Hematopoietic multipotent progenitor cell treated with erythropoietin and hydrocortisone succinate and interleukin-3 and kit ligand, for 17 days (in vitro differentiated cells): ENCODE results near the gene SP110.
"Not testable (repeated sequence)": the region's sequence is repeated elsewhere in the genome, so short reads cannot be mapped to it uniquely, and the experiment has no call there.

ENCODE experiments used
- DNase-seq: peaks from one replicate; pipeline ENCODE4 v3.0.0-alpha.2; 2015; ENCODE audit warnings: low spot score

Gene SP110

DNA sequence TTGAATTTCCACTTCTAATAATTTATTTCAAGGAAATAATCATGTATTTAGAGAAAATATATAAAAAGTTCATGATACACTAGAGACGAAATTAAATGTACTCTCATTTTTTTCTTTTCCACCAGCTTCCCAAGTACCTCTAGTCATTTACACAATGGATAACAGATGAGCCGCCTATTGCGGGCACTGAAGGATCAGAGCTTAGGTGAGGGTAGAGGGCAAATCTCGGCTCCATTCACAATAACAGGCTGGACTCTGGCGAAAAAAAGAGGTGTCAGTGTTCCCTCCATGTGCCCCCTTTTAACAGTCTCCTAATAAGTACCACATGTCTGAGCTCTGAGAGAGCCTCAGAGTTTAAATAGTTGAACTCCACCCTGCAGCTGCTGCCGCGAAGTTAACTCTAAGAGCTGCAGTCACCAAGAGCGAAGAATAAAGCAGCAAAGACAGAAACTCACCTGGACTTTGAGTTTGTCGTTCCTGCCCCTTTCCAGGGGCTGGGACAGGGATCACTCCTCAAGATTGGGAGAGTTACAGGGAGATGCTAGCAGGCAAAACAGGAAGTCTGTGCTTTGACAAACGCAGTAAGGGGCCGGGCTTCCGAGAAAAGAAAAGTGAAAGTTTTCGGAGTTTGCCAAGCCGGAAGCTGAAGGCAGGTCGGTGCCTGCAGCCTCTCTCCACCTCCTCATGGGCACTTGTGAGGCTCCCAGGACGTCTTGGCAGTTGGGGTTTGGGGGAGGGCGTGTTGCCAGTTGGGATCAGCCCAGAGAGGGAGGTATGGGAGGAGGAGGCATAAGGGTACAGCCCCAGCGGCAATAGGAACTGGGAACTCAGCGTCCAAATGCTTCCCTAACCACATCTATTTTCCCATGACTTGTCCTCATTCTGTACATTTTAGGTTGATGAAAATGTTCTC is at the start of gene SP110:
Gene SP110, minus strand, starts transcription at position 566 of the 913 bp plus-strand sequence. CDS start 3,057 bp downstream, outside the sequence.
- DNase-seq = peak; percentile 71

DNA sequence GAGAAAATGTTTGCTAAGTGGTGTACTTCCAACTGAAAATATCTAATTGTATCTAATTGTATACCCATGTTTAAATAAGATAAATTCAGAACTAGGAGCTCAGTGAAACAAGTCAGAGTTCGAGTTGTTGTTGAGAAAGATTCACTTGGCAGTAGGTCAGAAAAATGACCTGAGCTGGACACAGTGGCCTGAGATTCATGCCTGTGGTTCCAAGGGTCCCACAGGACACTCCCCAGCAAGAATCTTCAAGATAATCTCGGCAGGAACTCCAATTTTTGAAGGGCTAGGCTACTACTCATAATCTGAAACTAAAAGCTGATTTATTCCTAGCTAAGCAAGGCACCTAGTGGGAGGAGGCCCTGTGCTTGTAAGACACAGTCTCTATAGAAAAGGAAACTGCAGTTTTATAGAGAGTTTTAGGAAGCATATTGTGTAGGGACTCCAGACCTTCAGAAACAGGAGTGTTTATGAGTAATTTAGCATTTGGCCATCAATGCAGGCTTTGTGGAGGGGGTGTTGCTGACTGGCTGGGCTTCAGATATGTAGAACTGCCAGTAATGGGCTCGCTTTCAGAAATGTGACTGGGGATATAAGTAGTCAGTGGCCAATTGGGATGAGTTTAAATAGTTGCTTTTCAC is 48.9 kb upstream of the SP110 start:
- no peak for DNase-seq

DNA sequence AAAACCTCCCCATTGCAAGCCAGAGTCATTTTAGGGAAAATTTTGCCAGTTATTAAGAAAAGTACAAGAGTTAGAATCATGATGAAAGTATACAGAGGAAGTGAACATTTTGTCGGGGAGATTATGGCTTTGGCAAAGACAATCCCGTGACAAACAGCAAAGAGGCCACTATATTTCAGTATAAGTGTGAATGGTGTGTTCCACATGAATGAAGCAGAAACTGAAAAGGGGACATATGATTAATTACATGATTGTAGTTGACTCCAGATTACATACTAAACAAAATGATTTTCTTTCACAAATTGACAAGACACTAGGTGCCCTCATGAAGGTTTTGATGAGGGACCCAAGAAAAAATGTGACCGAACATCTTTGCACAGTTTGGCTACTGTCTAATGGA is 47.8 kb upstream of the SP110 start:
- no peak for DNase-seq

DNA sequence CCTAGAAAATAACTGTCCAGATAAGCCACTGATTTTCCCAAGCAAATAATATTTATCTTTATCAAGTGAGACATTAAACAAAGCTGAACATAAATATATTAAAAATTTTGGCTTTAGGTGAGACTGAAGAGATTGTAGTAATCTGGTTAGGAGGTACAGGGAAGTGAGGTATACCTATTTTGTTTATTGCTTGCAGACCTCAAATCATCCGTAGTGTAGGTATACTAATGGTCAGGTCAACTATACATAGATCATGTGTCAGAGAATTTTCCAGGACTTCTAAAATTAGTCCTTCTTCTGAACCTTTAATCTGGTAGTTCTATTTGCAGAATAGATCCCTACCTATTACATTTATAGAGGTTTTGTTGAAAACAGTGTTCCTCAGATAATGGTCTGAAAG is 47.3 kb upstream of the SP110 start:
- no peak for DNase-seq

DNA sequence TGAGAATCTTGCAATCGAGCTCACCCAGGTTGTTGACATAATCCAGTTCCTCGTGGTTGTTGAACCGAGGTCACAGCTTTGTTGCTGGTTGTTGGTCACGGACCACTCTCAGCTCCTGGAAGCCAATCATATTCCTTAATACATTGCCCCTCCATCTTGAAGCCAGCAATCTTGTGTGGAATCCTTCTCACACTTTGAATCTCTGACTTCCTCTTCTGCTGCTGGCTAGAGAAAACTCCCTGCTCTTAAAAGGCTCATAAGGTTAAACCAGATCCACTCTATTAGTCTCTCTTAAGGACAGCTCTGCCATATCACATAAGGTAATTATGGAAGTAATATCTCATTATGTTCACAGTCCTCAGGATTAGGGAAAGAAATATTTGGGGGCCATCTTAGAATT is 46.9 kb upstream of the SP110 start:
- no peak for DNase-seq

DNA sequence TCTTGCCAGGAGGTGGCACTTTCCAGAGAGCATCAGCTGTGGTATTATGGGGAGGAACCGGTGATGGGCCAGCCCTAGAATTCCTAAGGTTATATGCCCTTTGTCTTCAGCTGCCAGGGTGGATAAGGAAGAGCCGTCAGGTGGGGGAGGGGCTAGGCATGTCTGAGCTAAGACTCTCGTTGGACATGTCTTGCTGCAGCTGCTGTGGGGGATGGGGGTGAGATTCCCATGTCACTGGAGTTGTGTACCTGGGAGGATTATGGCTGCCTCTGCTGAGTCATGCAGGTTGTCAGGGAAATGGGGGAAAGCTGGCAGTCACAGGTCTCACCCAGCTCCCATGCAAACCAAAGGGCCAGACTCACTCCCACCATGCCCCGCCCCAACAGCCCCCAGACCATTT is 45.2 kb upstream of the SP110 start:
- not testable (repeated sequence) for DNase-seq

DNA sequence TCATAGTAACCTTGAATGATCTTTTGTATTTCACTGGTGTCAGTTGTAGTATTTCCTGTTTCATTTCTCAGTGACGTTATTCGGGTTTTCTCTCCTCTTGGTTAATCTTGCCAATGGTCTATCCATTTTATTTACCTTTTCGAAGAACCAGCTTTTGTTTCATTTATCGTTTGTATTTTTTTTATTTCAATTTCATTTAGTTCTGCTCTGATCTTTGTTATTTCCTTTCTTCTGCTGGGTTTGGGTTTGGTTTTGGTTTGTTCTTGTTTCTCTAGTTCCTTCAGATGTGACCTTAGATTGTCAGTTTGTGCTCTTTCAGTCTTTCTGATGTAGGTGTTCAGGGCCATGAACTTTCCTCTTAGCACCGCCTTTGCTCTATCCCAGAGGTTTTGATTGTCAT is 42.5 kb upstream of the SP110 start:
- no peak for DNase-seq

DNA sequence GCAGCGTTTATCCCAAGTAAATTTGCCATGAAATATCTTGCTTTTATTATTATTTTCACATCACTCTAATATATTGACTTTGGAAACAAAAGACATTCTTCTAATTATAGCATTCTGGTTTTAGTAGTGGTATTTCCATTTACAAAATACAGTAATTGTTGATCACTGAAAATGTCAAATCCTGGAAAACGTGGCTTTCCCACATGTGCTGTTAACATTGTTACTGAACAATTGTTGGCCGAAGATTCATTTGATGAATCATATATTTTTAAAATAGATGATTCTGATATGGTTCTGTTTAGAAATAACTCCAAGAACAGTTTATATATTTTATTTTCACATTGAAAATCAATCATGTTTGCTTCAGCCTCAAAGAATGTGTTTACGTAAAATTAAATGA is 38.7 kb upstream of the SP110 start:
- DNase-seq = no peak

DNA sequence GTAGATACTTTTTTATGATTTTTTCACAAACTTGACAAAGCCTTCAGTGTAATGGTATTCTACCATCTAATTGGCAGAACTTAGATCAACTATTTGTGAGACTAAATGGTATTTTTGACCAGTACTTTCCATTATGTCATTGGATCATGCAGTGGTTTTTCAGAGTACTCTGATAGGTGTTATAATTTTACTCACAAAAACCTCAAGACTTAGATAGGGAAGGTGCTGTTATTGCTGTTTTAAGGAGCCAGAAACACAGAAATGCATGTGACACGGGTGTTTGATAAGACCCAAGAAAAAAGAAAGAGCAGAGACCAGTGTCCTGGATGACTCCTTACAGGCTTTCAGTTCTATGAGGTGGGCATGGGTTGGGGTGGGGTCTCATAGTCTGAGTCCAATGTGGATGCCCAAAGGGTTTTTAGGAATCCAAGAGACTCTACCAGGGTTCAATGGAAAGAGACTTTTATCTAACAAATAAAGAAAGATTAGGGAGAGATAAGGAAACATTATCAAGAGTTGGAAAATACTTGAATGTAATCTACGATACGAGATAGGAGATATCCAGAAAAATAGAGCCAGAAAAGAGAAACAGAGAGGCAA is 37.0 kb upstream of the SP110 start:
- no peak for DNase-seq

DNA sequence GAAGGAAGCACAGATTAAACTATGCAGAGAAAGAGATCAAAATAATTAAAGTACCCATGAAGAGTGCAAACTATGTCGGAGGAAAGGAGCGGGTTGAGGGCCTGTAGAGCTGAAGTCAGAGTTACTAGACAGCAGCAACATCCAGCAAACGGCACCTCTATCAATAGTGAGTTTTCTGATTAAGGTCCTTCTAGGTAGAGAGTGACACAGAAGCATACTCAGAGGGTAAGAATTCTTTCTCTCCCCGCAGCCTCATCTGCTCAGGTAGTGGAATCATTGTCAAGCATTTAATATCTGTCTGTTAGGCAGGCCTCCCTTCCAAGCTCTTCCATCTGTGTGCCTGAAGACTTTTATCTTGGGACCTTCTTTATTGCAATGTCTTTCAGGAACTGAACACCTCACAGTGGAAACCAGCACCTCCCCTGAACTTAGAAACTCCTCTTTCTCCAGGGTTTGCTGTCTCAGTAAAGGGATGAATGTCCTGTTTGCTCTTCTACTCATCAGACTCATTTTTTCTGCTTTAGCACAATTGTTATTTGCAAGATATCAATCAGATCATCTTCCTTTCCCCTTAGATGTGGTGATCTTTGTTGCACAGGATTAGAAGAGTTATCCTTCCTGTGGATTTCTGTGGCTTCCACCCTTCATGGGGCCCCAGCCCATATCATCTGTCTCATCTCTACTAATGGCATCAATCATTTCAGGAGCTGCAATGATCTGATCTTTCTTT is 34.5 kb upstream of the SP110 start:
- no peak for DNase-seq

DNA sequence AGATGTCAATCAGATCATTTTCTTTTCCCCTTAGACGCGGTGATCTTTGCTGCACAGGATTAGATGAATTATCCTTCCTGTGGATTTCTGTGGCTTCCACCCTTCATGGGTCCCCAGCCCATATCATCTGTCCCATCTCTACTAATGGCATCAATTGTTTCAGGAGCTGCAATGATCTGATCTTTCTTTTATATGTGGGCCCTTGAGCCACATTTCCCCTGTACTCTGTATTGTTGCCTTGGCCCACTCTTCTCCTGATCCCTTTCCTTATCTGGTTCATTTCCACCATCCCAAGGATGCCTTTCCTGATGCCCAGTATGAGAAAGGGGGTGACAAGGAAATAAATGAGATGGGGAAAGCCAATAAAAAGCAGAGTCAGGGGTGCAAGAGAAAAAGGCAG is 30.4 kb upstream of the SP110 start:
- no peak for DNase-seq

DNA sequence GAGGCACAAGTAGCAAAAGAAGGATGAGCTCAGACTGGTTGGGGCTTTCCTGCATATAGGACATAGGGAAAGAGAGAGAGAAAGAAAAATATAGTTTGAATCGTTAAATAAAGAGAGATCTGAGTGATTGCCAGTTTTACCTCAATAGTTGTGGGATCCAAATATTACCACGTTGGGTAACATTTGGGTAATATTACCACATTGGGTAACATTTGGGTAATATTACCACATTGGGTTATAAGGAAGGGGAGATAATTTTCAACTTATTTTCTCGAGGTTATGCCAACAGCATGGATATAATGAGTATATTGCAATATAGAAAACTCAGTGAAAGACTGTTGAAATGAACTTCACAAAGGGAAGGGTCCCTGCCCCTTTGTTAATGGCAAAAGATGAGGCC is 26.4 kb upstream of the SP110 start:
- no peak for DNase-seq

DNA sequence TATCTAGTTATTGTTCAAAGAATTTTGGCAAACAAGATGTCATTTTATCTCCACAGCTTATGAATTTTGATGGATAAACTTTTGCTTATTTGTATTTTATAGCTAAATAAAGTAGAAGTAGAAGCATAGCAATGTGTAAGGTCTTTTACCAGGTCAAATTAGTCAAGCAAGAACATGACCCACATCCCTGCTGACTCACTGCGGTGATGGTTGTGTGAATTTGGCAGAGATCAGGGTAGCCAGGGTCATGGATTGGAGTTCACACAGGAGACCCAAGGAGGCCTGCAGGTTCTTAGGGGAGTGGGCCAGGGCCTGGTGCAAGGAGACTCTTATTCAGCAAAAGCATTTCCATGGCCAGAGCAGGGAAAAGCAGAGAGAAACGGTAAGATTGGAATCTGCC is 24.4 kb upstream of the SP110 start:
- DNase-seq = no peak

DNA sequence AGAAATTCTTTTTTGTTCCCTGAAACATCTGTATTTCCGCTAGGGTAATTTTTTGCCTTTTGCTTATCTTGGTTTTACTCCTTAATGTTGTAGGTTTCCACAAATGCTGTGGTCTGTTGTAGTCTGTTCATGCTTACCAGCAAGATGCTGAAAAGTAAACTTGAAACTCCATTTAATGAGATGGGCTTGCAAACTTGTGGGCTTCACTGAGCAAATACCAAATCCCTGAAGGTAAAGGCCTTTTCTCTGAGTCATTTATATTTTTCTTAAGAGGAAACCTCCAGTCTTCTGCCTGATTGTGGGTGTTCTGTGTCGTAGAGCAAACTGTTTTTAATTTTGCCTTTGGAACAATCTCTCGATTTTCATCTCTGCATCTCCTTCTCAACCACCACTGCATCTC is 15.1 kb upstream of the SP110 start:
- DNase-seq = no peak

DNA sequence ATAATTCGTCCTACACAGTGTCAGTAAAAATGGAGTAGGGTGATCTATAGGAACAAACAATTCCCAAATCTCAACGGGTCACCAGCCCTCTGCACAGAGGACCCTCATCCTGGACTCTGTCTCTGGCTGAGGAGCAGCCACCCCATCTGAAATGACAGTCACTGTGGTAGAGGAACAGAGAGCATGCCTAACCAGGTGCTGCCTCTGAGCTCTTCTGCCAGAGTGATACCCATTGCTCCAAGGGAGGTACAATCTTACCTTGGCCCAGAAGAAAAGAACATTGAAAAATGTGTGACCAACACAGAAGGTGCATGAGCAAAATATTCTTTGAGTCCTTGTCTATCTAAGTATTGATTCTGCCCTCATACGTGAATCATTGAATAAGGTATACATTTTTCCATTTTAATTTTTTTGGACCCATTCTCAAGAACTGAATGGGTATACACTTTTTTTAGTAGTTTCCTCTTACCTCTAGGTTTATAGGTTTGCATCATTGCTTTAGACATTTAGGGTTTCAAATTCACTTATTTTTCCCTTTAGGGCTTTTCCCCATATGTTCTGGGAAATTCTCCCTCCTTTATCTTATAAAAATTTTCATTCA is 14.4 kb upstream of the SP110 start:
- no peak for DNase-seq

DNA sequence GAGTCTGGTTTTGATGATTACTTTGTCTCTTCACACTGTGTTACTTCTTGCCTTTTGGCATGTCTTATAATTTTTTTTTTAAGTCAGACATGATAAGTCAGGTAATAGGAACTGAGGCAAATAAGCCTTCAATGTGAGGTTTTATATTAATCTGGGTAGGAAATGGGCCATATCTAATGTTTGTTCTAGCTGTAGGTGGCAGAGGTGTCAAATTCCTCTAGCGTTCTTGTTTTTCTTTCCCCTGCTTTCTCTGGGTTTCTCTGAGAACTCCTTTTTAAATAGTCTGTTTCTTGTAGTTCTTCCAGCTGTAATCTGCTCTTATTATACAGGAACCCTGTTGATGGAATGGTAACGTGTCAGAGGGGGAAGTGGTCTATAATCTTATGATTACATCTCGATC is 11.5 kb upstream of the SP110 start:
- DNase-seq = no peak

DNA sequence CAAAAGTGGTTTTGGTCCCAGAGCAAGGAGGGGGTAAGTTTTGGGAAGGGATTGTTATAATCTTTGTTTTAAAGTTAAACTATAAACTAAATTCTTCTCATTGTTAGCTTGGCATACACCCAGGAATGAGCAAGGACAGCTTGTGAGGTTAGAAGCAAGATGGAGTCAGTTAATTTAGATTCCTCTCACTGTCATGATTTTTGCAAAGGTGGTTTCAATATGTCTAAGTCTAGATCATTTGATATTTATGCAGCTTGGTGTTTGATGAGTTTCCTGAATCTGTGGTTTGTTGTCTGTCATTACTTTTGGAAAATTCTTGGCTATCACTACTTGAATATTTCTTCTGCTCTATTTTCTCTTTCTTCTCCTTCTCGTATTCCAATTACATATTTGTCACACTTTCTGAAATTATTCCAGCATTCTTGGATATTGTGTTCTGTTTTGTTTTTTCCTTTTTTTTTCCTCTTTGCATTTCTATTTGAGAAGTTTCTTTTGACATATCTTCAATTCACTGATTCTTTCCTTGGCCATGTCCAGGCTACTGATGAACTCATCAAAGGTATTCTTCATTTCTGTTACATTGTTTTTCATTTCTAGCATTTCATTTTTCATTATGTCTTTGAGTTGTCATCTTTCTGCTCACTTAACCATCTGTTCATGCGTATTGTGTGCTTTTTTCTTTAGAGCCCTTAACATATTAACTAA is 10.9 kb upstream of the SP110 start:
- DNase-seq = no peak

DNA sequence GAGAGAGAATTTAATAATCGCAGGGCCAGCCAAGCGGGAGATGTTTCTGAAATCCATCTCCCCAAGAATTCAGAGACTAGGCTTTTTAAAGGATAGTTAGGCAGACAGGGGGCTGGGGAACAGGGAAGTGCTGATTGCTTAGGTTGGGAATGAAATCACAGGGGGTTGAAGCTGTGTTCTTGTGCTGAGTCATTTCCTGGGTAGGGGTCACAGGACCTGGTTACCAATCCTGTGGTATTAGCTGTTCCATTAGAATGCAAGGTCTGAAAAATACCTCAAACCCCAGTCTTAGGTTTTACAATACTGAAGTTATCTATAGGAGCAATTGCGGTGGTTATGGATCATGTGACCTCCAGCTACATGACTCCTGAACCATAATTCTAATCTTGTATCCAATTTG is 10.3 kb upstream of the SP110 start:
- DNase-seq = no peak

DNA sequence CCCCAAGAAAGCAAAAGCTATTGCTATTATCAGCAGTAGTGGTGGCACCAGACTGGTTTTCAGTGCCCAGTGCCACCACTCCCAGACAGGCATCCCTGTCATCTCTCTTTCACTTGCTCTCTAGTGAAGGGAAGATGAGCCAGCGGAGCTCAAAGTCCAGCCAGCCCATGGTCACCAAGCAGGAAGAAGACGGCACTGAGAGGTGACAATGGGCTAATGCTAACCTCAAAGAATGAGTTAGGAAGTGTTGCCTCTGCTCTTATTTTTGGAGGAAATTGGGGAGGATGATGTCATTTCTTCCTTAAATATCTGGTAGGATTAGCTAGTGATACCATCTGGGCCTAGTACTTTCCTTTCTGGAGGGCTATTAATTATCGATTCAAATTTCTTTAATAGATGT is 7.4 kb upstream of the SP110 start:
- no peak for DNase-seq

DNA sequence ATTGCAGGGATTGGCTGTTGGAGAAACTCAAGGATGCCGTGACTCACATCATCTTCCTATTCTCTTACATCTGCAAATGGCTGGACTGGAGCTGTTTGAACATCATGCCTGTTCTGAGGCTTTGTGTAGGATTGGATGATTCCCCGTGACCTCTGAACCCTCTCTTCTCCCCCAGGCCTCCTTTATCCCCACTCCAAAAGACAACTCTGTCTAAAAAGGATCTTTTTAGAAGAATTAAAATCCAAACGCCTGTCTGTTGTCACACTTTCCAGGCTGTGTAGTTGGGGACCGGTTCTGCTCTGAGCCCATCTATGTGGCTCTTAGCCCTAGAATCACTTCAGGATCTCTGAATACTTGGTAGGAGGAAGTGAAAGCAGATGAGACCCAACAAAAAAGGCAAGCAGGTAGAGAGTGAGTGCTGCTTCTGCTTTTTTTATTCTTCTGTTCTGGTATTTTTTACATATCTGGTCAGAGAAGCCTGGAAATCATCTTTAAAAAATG is 6.3 kb upstream of the SP110 start:
- no peak for DNase-seq

DNA sequence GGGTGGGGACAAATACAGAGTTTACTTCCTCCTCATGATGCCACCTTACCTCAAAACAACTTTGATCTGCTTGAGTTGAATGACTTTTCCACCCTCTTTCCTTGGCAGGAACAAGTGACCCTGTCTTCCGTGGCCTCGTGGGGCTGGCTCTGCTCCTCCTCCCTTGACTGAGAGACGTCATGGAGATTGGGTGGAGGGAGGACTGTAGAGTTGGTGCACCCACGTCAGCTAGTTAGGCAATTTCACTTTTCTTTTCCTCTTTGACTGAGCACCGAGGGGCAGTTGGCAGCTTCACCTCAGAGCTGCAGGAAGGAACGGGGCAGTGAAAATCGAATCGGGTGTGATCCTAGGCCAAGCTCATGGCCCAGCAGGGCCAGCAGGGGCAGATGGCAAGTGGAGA is 5.7 kb upstream of the SP110 start, which contains the start of gene SP140:
Gene SP140, plus strand, starts transcription at position 251 of the 400 bp plus-strand sequence. Its CDS starts 109 bp downstream, at position 360.
- no peak for DNase-seq
